Aorta (tissue), 5 donors: ENCODE measurements around the gene UEVLD. TPM values are rescaled to one million over a fixed set of nuclear protein-coding genes. Genes with fewer than 3 reads are reported as not detected.

Source experiments
- ATAC-seq: fragments of 200-7000 bp; cut with Tn5 transposase; one replicate; pipeline ENCODE4 v1.9.1; 2022; ENCODE audit warnings: moderate library complexity; ENCODE audit not compliant: low FRiP score
- DNase-seq, 2 donors: peaks; one replicate each; pipeline ENCODE4 v3.0.0-alpha.2; 2020
- H3K27ac ChIP-seq, 2 donors: one replicate each; pipeline ENCODE4 v1.5.1; 2013; ENCODE audit warnings: low read length in 2 of 2, mild to moderate bottlenecking in 2 of 2, moderate library complexity in 2 of 2, control low read depth in 1 of 2, inconsistent platforms in 1 of 2, low read depth in 1 of 2
- H3K27me3 ChIP-seq, 2 donors: one replicate each; pipeline ENCODE4 v1.6.1; 2013; ENCODE audit warnings: control low read depth in 1 of 2, low read length in 1 of 2, mild to moderate bottlenecking in 1 of 2, moderate library complexity in 1 of 2; ENCODE audit not compliant: insufficient read depth in 2 of 2, control insufficient read depth in 1 of 2
- H3K36me3 ChIP-seq, 2 donors: one replicate each; pipeline ENCODE4 v1.6.1; 2013; ENCODE audit warnings: control low read depth in 1 of 2, low read length in 1 of 2, mild to moderate bottlenecking in 1 of 2; ENCODE audit not compliant: insufficient read depth in 2 of 2, control insufficient read depth in 1 of 2
- H3K4me1 ChIP-seq, 2 donors: one replicate each; pipeline ENCODE4 v1.6.1; 2013; ENCODE audit warnings: low read length in 2 of 2, control low read depth in 1 of 2, mild to moderate bottlenecking in 1 of 2, moderate library complexity in 1 of 2; ENCODE audit not compliant: insufficient read depth in 2 of 2, control insufficient read depth in 1 of 2
- H3K4me3 ChIP-seq, 2 donors: one replicate each; pipeline ENCODE4 v1.5.1; 2013; ENCODE audit warnings: low read length in 2 of 2, control low read depth in 1 of 2, mild to moderate bottlenecking in 1 of 2
- H3K9me3 ChIP-seq: one replicate; pipeline ENCODE4 v1.6.1; 2013; ENCODE audit warnings: mild to moderate bottlenecking, low read length; ENCODE audit not compliant: control insufficient read depth
- WGBS, 2 donors: extraction: QIAGEN DNeasy Blood & Tissue Kit; methylation state at CpG; one replicate each; pipeline ENCODE4 v1.1.7; 2013; 5-methylcytosine and 5-hydroxymethylcytosine counted together
- intact Hi-C, 2 donors: fragments of 100-400 bp; cut with DNase I; formaldehyde crosslinking; loops; one replicate each; pipeline versions ENCODE4 v1.14.2 to v1.15.0; 2022
- polyA plus RNA-seq, 2 donors: library from polyadenylated mRNA; stranded (reverse); fragments of 200-250 nt; gene quantifications; one replicate each; pipeline ENCODE4 v1.2.3, GENCODE V29; 2013
- total RNA-seq, 2 donors: library from RNA; stranded (reverse); fragmentation: NEBNext Ultra II Directional; extraction: Animal tissue kit (Norgen Biotek cat#: 25700); gene quantifications; one replicate each; pipeline ENCODE4 v1.2.1, GENCODE V29; 2021
- donor health status: healthy with polysubstance abuse.
- donor health status: Bipolar disorder and iron deficiency.
- donor health status: DM: no; HTN: no; CAD: no.
- donor health status: DM: no; HTN: no; CAD: no.
- donor health status: DM: yes; HTN: yes; CAD: no.

UEVLD gene
- total and polyA plus RNA-seq, 4 donors: 11.4 to 25.2 (median 20.5) TPM

GRCh38 chr11:18495703-18496102, 92.8 kb downstream of the UEVLD start:
- intact Hi-C loops: no loop called here
- DNase-seq: no peak
- Histone ChIP-seq H3K4me3 (no peak overlapping the region), H3K36me3 (peaks cover 3 to 7% of the 10 kb centered on the region in 2 donors), H3K27ac (no peak overlapping the region), H3K4me1 (no peaks in the 10 kb centered on the region), H3K9me3 (no peaks in the 10 kb centered on the region), H3K27me3 (no peaks in the 10 kb centered on the region)
- 85 to 93% methylated on average over 4 of the region's 4 CpGs for WGBS, 2 donors
- no peak for ATAC-seq

- no peaks in the 10 kb centered on the region for H3K27me3 ChIP-seq
- H3K4me3 ChIP-seq: no peak overlapping the region
- intact Hi-C loops: no loop called here
- ATAC-seq (no peak), DNase-seq (no peak)
- H3K27ac ChIP-seq: no peak overlapping the region
- H3K4me1 ChIP-seq: no peaks in the 10 kb centered on the region
- peaks cover 5 to 7% of the 10 kb centered on the region in 2 donors for H3K36me3 ChIP-seq
- no peaks in the 10 kb centered on the region for H3K9me3 ChIP-seq
These were observed 93.3 kb downstream of the UEVLD start for GRCh38 chr11:18495271-18495670.

- WGBS, 2 donors: 91 to 92% methylated on average over 4 of the region's 4 CpGs
- no peaks in the 10 kb centered on the region for H3K27me3 ChIP-seq
- no peak for ATAC-seq
- H3K9me3 ChIP-seq: no peaks in the 10 kb centered on the region
- DNase-seq: no peak
- H3K4me3 ChIP-seq: no peak overlapping the region
- H3K36me3 ChIP-seq: peaks cover 5 to 7% of the 10 kb centered on the region in 2 donors
- intact Hi-C loops: no loop called here
- no peak overlapping the region for H3K27ac ChIP-seq
- no peaks in the 10 kb centered on the region for H3K4me1 ChIP-seq
These were observed 95.2 kb downstream of the UEVLD start for GRCh38 chr11:18493310-18493709.

GRCh38 chr11:18492888-18493287, 95.6 kb downstream of the UEVLD start:
- H3K9me3 ChIP-seq: no peaks in the 10 kb centered on the region
- DNase-seq (no peak), ATAC-seq (no peak)
- H3K4me3 ChIP-seq: no peak overlapping the region
- no peaks in the 10 kb centered on the region for H3K27me3 ChIP-seq
- H3K4me1 ChIP-seq: no peaks in the 10 kb centered on the region
- peaks cover 3 to 7% of the 10 kb centered on the region in 2 donors for H3K36me3 ChIP-seq
- H3K27ac ChIP-seq: no peak overlapping the region
- intact Hi-C loops: no loop called here

GRCh38 chr11:18491924-18492323, 96.6 kb downstream of the UEVLD start:
- H3K36me3 ChIP-seq: peaks cover 3 to 7% of the 10 kb centered on the region in 2 donors
- 94 to 96% methylated on average over 2 of the region's 2 CpGs for WGBS, 2 donors
- intact Hi-C loops: no loop called here

GRCh38 chr11:18490736-18491485, 97.6 kb downstream of the UEVLD start:
- Histone ChIP-seq H3K27ac (no peak overlapping the region), H3K36me3 (peaks cover 3 to 7% of the 10 kb centered on the region in 2 donors)
- ATAC-seq: no peak

More at GRCh38 chr11:18491924-18492323, 96.6 kb downstream of the UEVLD start:
- no peaks in the 10 kb centered on the region for H3K4me1 ChIP-seq
- DNase-seq (no peak), ATAC-seq (no peak)
- no peak overlapping the region for H3K27ac ChIP-seq
- H3K4me3 ChIP-seq: no peak overlapping the region
- H3K27me3 ChIP-seq: no peaks in the 10 kb centered on the region
- no peaks in the 10 kb centered on the region for H3K9me3 ChIP-seq

GRCh38 chr11:18490319-18490718, 98.2 kb downstream of the UEVLD start:
- Histone ChIP-seq H3K27me3 (no peaks in the 10 kb centered on the region), H3K9me3 (no peaks in the 10 kb centered on the region), H3K4me3 (no peak overlapping the region), H3K4me1 (no peaks in the 10 kb centered on the region), H3K27ac (no peak overlapping the region), H3K36me3 (peaks cover 3 to 7% of the 10 kb centered on the region in 2 donors)
- WGBS, 2 donors: 62 to 77% methylated on average over 1 of the region's 1 CpG
- DNase-seq: no peak
- intact Hi-C loops: no loop called here
- ATAC-seq: no peak

More at GRCh38 chr11:18490736-18491485, 97.6 kb downstream of the UEVLD start:
- H3K27me3 ChIP-seq: no peaks in the 10 kb centered on the region
- H3K4me3 ChIP-seq: no peak overlapping the region
- no peak for DNase-seq
- WGBS, 2 donors: 89 to 90% methylated on average over 15 of the region's 15 CpGs
- H3K9me3 ChIP-seq: no peaks in the 10 kb centered on the region
- intact Hi-C loops: no loop called here
- H3K4me1 ChIP-seq: no peaks in the 10 kb centered on the region

- ATAC-seq: no peak
- WGBS, 2 donors: 95 to 96% methylated on average over 8 of the region's 8 CpGs
- intact Hi-C loops: no loop called here
- Histone ChIP-seq H3K9me3 (no peaks in the 10 kb centered on the region), H3K4me3 (no peak overlapping the region), H3K27me3 (no peaks in the 10 kb centered on the region), H3K27ac (no peak overlapping the region), H3K4me1 (no peaks in the 10 kb centered on the region), H3K36me3 (peaks cover 2 to 10% of the 10 kb centered on the region in 2 donors)
- DNase-seq: no peak
These were observed 102.5 kb downstream of the UEVLD start for GRCh38 chr11:18485913-18486528.
